GM12874 (cell line): Measurements from ENCODE around the gene CRIP2.

Source experiments
- TF ChIP-seq, protein P1 (sequence below): IDR thresholded peaks from 2 replicates; pipeline ENCODE4 v1.5.1; 2011; ENCODE audit warnings: low read depth, mild to moderate bottlenecking, control low read depth, low read length, moderate library complexity; ENCODE audit not compliant: insufficient read depth

The CRIP2 gene

GRCh38 chr14:105519946-105520698 lies 45.5 kb downstream of the CRIP2 start:
- TF ChIP-seq, protein P1, sequence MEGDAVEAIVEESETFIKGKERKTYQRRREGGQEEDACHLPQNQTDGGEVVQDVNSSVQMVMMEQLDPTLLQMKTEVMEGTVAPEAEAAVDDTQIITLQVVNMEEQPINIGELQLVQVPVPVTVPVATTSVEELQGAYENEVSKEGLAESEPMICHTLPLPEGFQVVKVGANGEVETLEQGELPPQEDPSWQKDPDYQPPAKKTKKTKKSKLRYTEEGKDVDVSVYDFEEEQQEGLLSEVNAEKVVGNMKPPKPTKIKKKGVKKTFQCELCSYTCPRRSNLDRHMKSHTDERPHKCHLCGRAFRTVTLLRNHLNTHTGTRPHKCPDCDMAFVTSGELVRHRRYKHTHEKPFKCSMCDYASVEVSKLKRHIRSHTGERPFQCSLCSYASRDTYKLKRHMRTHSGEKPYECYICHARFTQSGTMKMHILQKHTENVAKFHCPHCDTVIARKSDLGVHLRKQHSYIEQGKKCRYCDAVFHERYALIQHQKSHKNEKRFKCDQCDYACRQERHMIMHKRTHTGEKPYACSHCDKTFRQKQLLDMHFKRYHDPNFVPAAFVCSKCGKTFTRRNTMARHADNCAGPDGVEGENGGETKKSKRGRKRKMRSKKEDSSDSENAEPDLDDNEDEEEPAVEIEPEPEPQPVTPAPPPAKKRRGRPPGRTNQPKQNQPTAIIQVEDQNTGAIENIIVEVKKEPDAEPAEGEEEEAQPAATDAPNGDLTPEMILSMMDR, result no peak

GRCh38 chr14:105525326-105525725 lies 50.7 kb downstream of the CRIP2 start:
- TF ChIP-seq, protein P1, result no peak

GRCh38 chr14:105525861-105526775 lies 51.5 kb downstream of the CRIP2 start, which contains the start of gene TMEM121:
TMEM121 (plus strand) TSS chr14:105526583; CDS start chr14:105528835, 2,252 bp downstream.
- TF ChIP-seq, protein P1, result no peak

DNA sequence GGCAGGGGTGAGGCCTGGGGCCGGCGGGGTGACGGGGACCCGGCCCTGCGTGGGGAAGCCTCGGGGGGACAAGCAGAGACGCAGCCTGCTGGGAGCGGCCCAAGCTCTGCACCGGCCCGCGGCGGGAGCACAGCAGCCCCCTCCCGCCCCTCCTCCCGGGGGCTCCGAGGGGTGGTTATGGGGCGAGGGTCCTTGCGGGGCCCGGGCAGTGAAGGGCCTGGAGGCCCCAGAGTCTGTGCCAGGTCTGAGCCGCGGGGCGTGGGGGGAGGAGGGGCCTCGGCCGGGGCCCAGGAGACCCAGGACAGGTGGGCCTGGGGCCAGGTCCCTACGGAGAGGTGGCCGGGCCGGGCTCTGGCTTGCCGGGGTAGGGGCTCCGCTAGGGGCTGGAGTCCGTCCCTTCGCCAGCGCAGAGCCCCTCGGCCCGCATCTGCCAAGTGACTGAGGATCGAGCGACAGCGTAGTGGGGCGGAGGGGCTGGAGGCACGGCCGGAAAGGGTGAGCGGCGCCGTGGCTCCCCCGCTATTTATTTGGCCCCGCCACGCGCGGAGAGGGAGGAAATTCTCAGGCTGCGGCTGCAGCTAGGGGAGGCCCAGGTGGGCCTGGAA lies 52.3 kb downstream of the CRIP2 start:
- TF ChIP-seq, protein P1, result no peak

- TF ChIP-seq, protein P1, result no peak
Measured at GRCh38 chr14:105527381-105527825, 52.8 kb downstream of the CRIP2 start.

GRCh38 chr14:105527826-105528585 lies 53.4 kb downstream of the CRIP2 start:
- TF ChIP-seq, protein P1, result peak; percentile 96
